Activated CD4-positive, alpha-beta memory T cell treated with anti-CD3 and anti-CD28 coated beads, Interleukin-2, amount 10 ng/mL, durations not matched to agents 7 days and 5 days (primary cell): ENCODE data around the gene RASAL1. TPM values are rescaled to one million over a fixed set of nuclear protein-coding genes. Genes with fewer than 3 reads are reported as not detected.

Source experiments
- CTCF ChIA-PET: fragments of 350-600 bp; sonication (Branson Sonifier 250); formaldehyde crosslinking; loops from one replicate; lab custom pipeline; 2021; ENCODE audit warnings: antibody characterized with exemption, inconsistent platforms; lab: Charles Lee
- POLR2A ChIA-PET: fragments of 350-600 bp; sonication (Branson Sonifier 250); formaldehyde crosslinking; loops from one replicate; lab custom pipeline; 2021; ENCODE audit warnings: antibody characterized with exemption; lab: Charles Lee
- DNase-seq: peaks from one replicate; pipeline ENCODE4 v3.0.0-alpha.2; 2020
- H3K27ac Mint-ChIP-seq: one replicate; pipeline ENCODE4 v1.8.0; 2021; ENCODE audit warnings: mild to moderate bottlenecking, mixed read lengths
- H3K27me3 Mint-ChIP-seq: one replicate; pipeline ENCODE4 v1.8.0; 2021; ENCODE audit warnings: mixed read lengths
- H3K36me3 Mint-ChIP-seq: one replicate; pipeline ENCODE4 v1.8.0; 2021; ENCODE audit warnings: low read depth, mixed read lengths
- H3K4me1 Mint-ChIP-seq: one replicate; pipeline ENCODE4 v1.8.0; 2021; ENCODE audit warnings: mixed read lengths
- H3K4me3 Mint-ChIP-seq: one replicate; pipeline ENCODE4 v1.8.0; 2021; ENCODE audit warnings: mild to moderate bottlenecking, mixed read lengths
- H3K9me3 Mint-ChIP-seq: one replicate; pipeline ENCODE4 v1.8.0; 2021; ENCODE audit warnings: mixed read lengths
- total RNA-seq, 2 experiments: library from RNA; stranded (reverse); gene quantifications; one replicate each; pipeline ENCODE4 v1.2.3, GENCODE V29; 2021

The RASAL1 gene
- total RNA-seq, 2 experiments from 2014 or later: 0.10 to 0.35 TPM

- CTCF ChIA-PET: no interaction called here
- POLR2A ChIA-PET: no interaction called here
- no peak for DNase-seq
- Mint-ChIP-seq H3K27ac (no peak overlapping the region), H3K4me3 (no peak overlapping the region), H3K4me1 (peaks cover 23% of the 10 kb centered on the region), H3K9me3 (no peaks in the 10 kb centered on the region), H3K36me3 (no peaks in the 10 kb centered on the region), H3K27me3 (no peaks in the 10 kb centered on the region)
Measured at GRCh38 chr12:113092607-113093408, 42.8 kb downstream of the RASAL1 start.

GRCh38 chr12:113091506-113091905 lies 44.1 kb downstream of the RASAL1 start:
- H3K27ac Mint-ChIP-seq: no peak overlapping the region
- H3K4me1 Mint-ChIP-seq: peaks cover 35% of the 10 kb centered on the region

DNA sequence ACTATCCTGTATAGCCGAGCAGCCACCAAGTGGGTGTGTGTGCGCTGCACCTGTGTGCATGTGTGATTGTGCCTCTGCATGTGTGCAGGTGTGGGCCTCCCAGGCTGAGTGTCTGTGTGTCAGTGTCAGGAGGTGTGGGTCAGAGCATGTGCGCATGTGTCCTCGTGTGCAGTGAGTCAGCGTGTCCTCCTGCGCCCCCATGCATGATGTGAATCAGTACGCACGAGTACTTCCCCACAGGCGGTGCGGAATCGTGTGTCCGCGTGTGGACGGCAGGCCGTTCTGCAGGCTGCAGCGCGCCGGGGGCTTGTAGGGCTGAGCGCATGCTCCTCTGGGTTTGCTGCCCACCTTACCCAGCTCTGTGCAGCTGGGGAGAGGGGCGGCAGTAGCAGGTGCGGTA lies 44.8 kb downstream of the RASAL1 start:
- Mint-ChIP-seq H3K27me3 (no peaks in the 10 kb centered on the region), H3K4me3 (no peak overlapping the region), H3K27ac (no peak overlapping the region), H3K9me3 (no peaks in the 10 kb centered on the region), H3K36me3 (no peaks in the 10 kb centered on the region), H3K4me1 (peaks cover 41% of the 10 kb centered on the region)
- DNase-seq: no peak
- ChIA-PET POLR2A (no interaction called here), CTCF (interaction anchor here (1.8 kb wide), 1 partner anchor 10 kb away, joined by 6 read pairs; no protein-coding TSS in a partner anchor)

More at GRCh38 chr12:113091506-113091905, 44.1 kb downstream of the RASAL1 start:
- Mint-ChIP-seq H3K27me3 (no peaks in the 10 kb centered on the region), H3K36me3 (no peaks in the 10 kb centered on the region), H3K9me3 (no peaks in the 10 kb centered on the region), H3K4me3 (no peak overlapping the region)
- POLR2A ChIA-PET: no interaction called here
- DNase-seq: no peak
- CTCF ChIA-PET: no interaction called here

GRCh38 chr12:113089839-113090238 lies 45.7 kb downstream of the RASAL1 start:
- no peaks in the 10 kb centered on the region for H3K9me3 Mint-ChIP-seq
- no peaks in the 10 kb centered on the region for H3K36me3 Mint-ChIP-seq
- CTCF ChIA-PET: interaction anchor here (0.9 to 1.8 kb wide), 3 partner anchors 8 to 338 kb away, joined by 3 to 6 read pairs (median 6); no protein-coding TSS in a partner anchor
- POLR2A ChIA-PET: interaction anchor here (0.8 to 1.3 kb wide), 3 partner anchors 11 to 14 kb away, joined by 3 read pairs; no protein-coding TSS in a partner anchor
- peaks cover 43% of the 10 kb centered on the region for H3K4me1 Mint-ChIP-seq
- no peaks in the 10 kb centered on the region for H3K27me3 Mint-ChIP-seq
- H3K4me3 Mint-ChIP-seq: no peak overlapping the region
- H3K27ac Mint-ChIP-seq: no peak overlapping the region
- no peak for DNase-seq

- Mint-ChIP-seq H3K4me1 (peaks cover 43% of the 10 kb centered on the region), H3K4me3 (no peak overlapping the region), H3K27me3 (no peaks in the 10 kb centered on the region), H3K36me3 (no peaks in the 10 kb centered on the region), H3K9me3 (no peaks in the 10 kb centered on the region), H3K27ac (peak overlapping the region; percentile 49)
- POLR2A ChIA-PET: interaction anchor here (1.1 to 1.3 kb wide), 2 partner anchors 10 to 14 kb away, joined by 3 read pairs; no protein-coding TSS in a partner anchor
- CTCF ChIA-PET: interaction anchor here (0.9 to 1.8 kb wide), 3 partner anchors 9 to 339 kb away, joined by 3 to 6 read pairs (median 6); no protein-coding TSS in a partner anchor
- peak; percentile 47 for DNase-seq
Measured at GRCh38 chr12:113088971-113089756, 46.4 kb downstream of the RASAL1 start.

DNA sequence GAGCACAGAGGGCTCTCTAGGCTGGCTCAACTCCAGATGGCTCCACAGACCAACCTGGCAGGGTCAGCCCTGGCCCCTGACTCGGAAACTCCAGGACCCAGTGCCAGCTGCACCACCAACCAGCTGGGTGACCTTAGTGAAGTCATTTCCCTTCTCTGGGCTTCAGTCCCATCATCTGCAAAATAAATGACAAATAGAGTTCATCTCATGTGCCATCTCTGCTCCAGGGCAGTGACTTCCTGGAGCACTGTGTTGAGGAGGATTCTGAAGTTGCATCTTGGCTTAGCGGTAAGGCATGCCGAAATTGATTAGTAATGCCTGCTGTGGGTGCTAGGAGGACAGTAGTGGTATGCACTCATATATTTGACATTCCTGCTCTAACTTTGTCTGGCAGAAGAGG lies 47.5 kb downstream of the RASAL1 start:
- no peak for DNase-seq
- ChIA-PET CTCF (no interaction called here), POLR2A (no interaction called here)
- Mint-ChIP-seq H3K4me3 (no peak overlapping the region), H3K9me3 (no peaks in the 10 kb centered on the region), H3K27ac (no peak overlapping the region), H3K4me1 (peaks cover 43% of the 10 kb centered on the region), H3K36me3 (no peaks in the 10 kb centered on the region), H3K27me3 (no peaks in the 10 kb centered on the region)

DNA sequence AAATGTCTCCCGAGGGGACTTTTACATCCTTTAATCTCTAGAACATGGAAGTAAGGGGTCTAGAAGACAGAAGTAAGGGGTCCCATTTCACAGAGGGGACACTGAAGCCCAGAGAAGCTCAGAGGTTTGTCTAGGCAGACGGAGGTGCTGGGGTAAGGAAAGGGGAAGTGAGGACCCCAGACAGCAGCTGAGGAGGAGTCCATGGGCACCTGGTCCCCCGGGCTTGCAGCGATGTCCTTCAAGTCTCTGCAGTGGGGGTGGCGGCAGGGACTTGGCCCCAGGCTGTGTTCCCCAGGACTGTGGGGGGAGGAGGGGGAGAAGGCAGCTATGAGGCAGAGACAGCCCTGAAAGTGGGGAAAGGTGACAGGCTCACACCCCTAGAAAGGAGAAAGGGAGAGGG lies 48.4 kb downstream of the RASAL1 start:
- Mint-ChIP-seq H3K27ac (no peak overlapping the region), H3K27me3 (no peaks in the 10 kb centered on the region), H3K36me3 (no peaks in the 10 kb centered on the region), H3K9me3 (no peaks in the 10 kb centered on the region), H3K4me1 (peaks cover 43% of the 10 kb centered on the region), H3K4me3 (no peak overlapping the region)
- no peak for DNase-seq
- POLR2A ChIA-PET: no interaction called here
- CTCF ChIA-PET: interaction anchor here (1.1 kb wide), 1 partner anchor 11 kb away, joined by 4 read pairs; no protein-coding TSS in a partner anchor

GRCh38 chr12:113086249-113087164 lies 49.1 kb downstream of the RASAL1 start:
- no peak for DNase-seq
- Mint-ChIP-seq H3K4me3 (no peak overlapping the region), H3K27ac (no peak overlapping the region), H3K4me1 (peaks cover 40% of the 10 kb centered on the region), H3K27me3 (no peaks in the 10 kb centered on the region), H3K36me3 (no peaks in the 10 kb centered on the region), H3K9me3 (no peaks in the 10 kb centered on the region)
- ChIA-PET POLR2A (no interaction called here), CTCF (interaction anchor here (1.1 kb wide), 1 partner anchor 12 kb away, joined by 4 read pairs; no protein-coding TSS in a partner anchor)

DNA sequence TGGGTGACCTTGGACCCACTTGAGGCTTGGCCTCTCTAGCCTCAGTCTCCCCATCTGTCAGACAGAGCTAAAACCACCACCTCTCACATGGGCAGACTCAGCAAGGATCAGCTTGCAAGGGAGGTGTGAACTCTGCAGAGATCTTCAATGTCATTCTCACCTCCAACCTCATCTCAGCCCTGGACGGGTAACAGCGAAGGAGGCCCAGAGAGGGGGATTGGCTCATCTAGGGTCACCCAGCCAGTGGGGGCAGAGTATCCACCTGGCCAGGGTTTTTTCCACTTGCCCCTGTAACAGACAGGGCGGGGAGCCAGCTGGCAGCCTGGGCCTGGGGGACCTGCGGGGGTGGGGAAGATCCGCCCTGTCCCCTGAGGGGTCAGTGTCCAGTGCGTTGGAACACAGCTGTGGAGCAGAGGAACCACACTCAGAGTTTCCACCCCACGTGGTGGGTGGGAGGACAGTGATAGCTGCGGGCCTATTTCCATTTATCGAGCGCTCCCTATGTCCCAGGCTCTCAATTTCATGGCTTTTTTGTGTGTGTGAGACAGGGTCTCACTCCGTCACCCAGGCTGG lies 51.6 kb downstream of the RASAL1 start:
- peaks cover 29% of the 10 kb centered on the region for H3K4me1 Mint-ChIP-seq
- H3K4me3 Mint-ChIP-seq: no peak overlapping the region
- DNase-seq: no peak
- no peaks in the 10 kb centered on the region for H3K36me3 Mint-ChIP-seq
- no peak overlapping the region for H3K27ac Mint-ChIP-seq
- H3K9me3 Mint-ChIP-seq: no peaks in the 10 kb centered on the region
- ChIA-PET CTCF (no interaction called here), POLR2A (no interaction called here)
- no peaks in the 10 kb centered on the region for H3K27me3 Mint-ChIP-seq

DNA sequence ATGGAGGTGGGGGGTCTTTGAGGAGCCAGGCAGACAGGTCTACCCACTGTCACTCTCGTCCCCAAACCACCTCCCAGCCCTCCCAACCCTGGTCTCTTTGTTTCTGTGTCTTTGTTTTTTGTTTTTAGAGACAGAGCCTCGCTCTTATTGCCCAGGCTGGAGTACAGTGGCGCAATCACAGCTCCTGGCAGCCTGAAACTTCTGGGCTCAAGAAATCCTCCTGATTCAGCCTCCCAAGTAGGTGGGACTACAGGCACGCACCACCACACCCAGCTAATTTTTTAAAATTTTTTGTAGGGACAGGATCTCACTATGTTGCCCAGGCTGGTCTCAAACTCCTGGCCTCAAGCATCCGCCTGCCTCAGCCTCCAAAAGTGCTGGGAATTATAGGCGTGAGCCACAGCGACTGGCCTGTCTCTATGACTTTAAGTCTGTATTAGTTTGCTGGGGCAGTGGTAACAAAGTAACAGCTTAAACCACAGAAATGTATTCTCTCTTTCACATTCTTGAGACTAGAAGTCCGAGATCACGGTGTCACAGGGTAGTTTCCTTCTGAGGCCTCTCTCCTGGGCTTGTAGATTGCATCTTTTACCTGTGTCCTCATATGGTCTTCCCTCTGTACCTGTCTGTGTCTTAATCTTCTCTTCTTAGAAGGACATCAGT lies 52.9 kb downstream of the RASAL1 start:
- ChIA-PET POLR2A (no interaction called here), CTCF (no interaction called here)
- Mint-ChIP-seq H3K36me3 (no peaks in the 10 kb centered on the region), H3K4me1 (peaks cover 18% of the 10 kb centered on the region), H3K4me3 (no peak overlapping the region), H3K9me3 (no peaks in the 10 kb centered on the region), H3K27ac (no peak overlapping the region), H3K27me3 (no peaks in the 10 kb centered on the region)
- no peak for DNase-seq

- Mint-ChIP-seq H3K27me3 (no peaks in the 10 kb centered on the region), H3K4me1 (peaks cover 12% of the 10 kb centered on the region), H3K36me3 (no peaks in the 10 kb centered on the region), H3K9me3 (no peaks in the 10 kb centered on the region), H3K4me3 (no peak overlapping the region), H3K27ac (no peak overlapping the region)
- ChIA-PET CTCF (no interaction called here), POLR2A (no interaction called here)
- DNase-seq: no peak
Measured at GRCh38 chr12:113081873-113082272, 53.7 kb downstream of the RASAL1 start.

DNA sequence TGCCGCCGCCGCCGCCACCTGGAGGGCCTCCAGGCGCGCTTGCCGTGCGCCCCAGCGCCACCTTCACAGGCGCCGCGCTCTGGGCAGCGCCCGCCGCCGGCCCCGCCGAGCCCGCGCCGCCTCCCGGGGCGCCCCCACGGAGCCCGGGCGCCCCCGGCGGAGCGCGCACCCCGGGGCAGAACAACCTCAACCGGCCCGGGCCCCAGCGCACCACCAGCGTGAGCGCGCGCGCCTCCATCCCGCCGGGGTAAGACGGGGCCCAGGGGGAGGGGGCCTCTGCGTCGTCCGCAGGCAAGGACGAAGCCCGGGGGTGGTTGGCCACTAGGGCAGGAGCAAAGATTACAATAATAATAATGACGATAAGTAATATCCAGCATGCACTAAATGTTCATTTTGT lies 57.7 kb downstream of the RASAL1 start:
- DNase-seq: no peak
- Mint-ChIP-seq H3K4me3 (no peak overlapping the region), H3K27ac (no peak overlapping the region), H3K9me3 (no peaks in the 10 kb centered on the region), H3K36me3 (no peaks in the 10 kb centered on the region), H3K4me1 (peaks cover 2% of the 10 kb centered on the region), H3K27me3 (no peaks in the 10 kb centered on the region)
- POLR2A ChIA-PET: no interaction called here
- CTCF ChIA-PET: no interaction called here
